GM18498 (cell line): ENCODE measurements around the gene STARD10.

Experiments used
- ATAC-seq: cut with Tn5 transposase; IDR thresholded peaks from one replicate; pipeline ENCODE4 v1.9.1; 2021; ENCODE audit warnings: mild to moderate bottlenecking, moderate library complexity; ENCODE audit not compliant: unreplicated experiment

Gene STARD10

GRCh38 chr11:72767203-72768062 lies 26.4 kb downstream of the STARD10 start:
- ATAC-seq: no peak

GRCh38 chr11:72766152-72766902 lies 27.5 kb downstream of the STARD10 start:
- no peak for ATAC-seq

DNA sequence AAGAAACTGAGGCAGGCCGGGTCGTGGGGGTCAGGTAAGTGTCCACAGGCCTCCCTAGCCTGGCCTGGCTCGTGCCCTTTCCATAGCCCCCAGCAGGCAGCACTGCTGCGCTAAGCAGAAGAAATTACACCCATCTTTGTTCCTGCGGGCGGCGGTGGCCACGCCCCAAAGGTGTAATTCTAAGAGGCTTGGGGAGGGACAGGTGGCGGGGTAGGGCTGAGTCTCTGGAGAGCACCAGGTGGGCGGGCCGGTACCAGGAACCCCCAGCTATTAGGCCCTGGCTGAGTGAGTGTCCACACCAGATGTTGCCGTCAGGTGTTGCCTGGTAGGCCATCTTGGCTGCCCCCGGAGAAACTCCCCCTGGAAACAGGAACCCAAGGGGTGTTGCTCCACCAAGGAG lies 29.3 kb downstream of the STARD10 start:
- no peak for ATAC-seq

GRCh38 chr11:72763823-72764222 lies 30.0 kb downstream of the STARD10 start:
- no peak for ATAC-seq

GRCh38 chr11:72762641-72763304 lies 31.1 kb downstream of the STARD10 start:
- peak; percentile 63 for ATAC-seq

DNA sequence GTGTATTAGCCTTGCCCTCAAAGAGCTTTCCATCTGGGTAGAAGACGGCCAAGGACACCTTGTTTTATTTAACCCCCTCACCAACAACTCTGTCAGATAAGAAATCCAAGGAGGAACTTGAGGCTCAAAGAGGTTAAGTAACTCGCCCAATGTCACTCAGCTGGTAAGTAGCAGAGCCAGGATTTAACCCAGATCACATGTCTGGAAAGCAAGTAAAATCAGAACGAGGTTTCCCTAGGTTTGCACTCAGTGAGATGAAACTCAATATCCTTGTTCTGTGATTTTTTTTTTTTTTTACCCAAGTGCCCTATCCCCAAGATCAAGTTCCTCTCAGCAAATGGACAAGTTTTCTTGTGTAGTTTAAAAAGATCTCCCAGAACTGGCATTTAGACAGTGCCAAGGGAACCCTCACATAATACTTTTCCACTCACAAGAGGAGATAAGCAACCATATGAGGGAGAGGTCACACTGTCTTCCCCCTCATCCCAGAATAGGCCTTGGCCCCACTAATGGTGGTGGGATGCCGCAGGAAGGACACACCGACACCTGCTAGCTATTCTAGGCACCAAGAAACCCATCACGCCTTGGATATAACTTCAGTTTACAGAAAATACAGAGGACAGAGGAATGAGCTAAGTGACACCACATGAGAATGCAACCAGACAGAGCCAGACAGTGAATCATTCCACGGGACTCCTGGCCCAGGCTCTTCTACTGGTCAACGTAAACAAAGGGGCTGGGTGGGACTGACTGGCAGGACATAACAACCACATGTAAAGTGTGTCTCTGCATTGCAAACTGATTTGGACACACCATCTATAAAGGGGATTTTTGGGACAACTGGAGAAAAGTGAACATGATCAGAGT lies 33.1 kb downstream of the STARD10 start:
- ATAC-seq: no peak

DNA sequence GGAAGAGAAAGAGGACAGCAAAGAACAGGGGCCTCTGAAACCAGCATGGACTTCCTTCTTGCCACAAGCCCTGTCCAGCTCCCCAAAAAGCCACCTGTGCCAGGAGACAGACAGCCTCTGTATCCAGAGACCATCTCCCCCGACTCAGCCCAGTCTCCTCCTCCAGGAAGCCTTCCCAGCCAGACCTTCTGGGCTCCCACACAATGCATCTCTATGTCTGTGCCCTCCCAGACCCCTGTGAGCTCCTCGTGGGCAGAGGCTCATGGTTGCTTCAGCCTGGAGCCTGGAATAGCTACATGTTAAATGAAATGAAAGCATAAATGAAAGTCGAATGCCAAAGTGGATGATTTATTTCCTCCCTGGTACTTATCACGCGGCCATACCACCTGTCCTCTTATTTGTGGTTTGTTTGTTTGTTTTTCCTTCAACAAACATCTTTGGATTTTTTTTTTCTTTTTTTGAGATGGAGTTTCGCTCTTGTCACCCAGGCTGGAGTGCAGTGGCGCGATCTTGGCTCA lies 34.3 kb downstream of the STARD10 start:
- ATAC-seq: no peak

DNA sequence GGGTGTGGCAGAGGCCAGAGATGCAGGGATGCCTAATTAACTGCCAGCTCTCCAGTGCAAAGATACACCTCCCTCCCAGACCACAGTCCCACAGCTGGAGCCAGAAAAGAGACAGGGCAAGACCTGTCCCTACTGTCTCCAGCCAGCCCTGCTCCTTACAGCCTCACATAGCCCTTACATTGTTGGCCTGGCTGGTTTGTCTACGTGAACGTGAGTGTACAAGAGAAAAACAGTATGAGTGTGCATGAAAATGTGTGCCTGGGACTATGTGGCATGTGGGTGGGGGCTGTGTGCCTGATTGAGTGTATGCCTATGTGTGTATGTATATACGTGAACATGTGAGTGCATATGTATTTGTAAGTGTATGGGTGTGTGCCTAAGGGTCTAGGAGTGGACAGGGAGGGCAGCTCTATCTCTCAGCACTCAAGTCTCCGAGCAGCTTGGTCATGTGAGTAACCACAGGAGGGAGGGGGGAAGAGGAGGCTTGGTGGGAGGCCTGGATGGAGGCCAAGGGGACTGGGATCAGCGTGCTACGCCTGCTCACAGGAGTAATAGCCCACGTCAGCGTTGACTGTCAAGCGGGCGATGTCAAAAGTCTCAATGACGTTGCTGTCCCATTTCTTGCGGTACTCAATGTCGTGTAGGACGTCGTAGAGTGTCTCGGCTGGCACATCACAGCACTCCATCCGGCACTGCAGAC lies 35.0 kb downstream of the STARD10 start:
- ATAC-seq: no peak

DNA sequence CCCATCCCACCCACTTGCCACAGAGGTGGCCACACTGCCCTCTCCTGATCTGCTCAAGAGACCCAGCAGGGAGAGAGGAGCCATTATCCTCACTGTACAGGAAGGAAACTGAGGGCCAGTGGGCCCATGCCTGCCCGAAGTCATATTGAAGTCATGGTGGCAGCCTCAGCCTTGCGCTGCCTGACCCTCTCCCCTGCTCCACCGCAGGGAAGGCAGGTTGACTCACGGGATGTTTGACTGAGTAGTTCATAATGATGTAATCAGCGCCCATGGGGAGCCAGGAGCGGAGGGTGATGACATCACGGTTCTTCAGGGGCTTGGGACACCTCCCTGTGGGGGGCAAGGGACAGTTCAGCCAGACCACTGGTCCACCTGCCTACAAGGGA lies 35.5 kb downstream of the STARD10 start:
- no peak for ATAC-seq

GRCh38 chr11:72755713-72756285 lies 38.0 kb downstream of the STARD10 start:
- no peak for ATAC-seq

- ATAC-seq: no peak
Measured at GRCh38 chr11:72754544-72755155, 39.2 kb downstream of the STARD10 start.

DNA sequence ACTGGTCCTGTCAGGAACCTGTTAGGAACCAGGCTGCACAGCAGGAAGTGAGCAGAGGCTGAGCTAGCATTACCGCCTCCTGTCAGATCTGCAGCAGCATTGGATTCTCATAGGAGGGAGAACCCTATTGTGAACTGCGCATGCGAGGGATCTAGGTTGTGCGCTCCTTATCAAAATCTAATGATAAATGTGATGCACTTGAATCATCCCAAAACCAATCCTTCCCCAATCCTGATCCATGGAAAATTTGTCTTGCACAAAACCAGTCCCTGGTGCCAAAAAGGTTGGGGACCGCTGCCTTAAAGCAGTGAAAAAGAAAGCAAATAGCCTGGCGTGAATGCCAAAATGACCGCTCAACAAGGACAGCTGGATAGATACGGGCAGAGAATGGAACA lies 39.7 kb downstream of the STARD10 start:
- ATAC-seq: no peak

GRCh38 chr11:72753341-72754148 lies 40.3 kb downstream of the STARD10 start:
- no peak for ATAC-seq

GRCh38 chr11:72752088-72752914 lies 41.5 kb downstream of the STARD10 start, which contains the start of gene ARAP1:
Gene ARAP1 (minus strand): TSS chr11:72752408. CDS start chr11:72727128, 25,280 bp downstream.
- ATAC-seq: peak; percentile 68

DNA sequence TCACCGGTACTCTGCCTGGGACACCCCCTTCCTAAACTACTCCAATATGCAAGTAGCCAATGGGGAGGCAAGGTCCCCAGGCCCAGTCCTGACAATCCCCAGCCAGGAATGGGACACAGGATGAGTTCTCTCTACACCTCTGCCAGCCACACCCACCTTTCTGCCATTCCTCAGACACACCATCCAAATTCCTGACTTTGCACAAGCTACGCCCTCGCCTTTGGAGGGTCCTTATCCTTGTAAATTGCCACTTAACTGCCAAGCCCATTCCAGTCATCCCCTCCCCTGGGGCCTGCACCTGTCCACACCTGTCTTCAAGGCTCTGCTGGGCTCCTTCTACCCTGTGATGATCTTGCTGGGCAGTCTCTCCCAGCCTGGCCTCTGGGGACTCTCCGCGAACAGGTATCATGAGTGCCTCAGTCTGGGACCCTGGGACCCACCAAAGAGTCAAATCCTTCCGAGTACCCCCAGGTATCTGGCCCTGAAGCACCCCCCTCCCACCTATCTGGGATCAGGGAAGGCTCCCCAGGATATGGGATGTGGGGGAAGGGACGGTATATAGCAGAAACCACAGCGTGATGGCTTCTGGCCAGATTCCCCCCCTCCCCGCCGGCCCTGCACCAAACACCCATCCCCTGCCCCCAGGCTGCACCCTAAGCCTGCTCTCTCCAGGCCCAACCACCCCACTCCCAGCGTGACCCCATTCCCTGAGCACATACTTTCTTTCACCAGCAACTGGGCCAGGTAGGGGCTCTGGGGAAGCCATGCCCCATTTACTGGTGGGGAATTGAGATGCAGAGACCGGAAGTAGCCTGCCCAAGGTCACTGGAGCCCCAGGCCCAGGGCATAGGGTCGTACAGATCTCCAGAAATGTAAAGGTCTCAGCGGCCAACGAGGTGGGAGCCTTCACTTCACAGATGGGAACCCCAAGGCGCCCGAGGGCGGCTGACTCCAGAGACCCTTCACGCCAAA lies 42.4 kb downstream of the STARD10 start:
- no peak for ATAC-seq

GRCh38 chr11:72750556-72751115 lies 43.2 kb downstream of the STARD10 start:
- ATAC-seq: no peak
